Activated CD8-positive, alpha-beta T cell treated with anti-CD3 and anti-CD28 coated beads for 36 hours (primary cell): Measurements from ENCODE around the gene PDZRN4. TPM values are rescaled to one million over a fixed set of nuclear protein-coding genes. Genes with fewer than 3 reads are reported as not detected.
"Not testable (repeated sequence)": the region's sequence is repeated elsewhere in the genome, so short reads cannot be mapped to it uniquely, and the experiment has no call there.

ENCODE experiments used
- ATAC-seq: fragments of 200-7000 bp; cut with Tn5 transposase; one replicate; pipeline ENCODE4 v1.10.0; 2021; ENCODE audit warnings: mild to moderate bottlenecking, moderate library complexity
- CTCF ChIA-PET: fragments of 350-600 bp; sonication (Branson Sonifier 250); formaldehyde crosslinking; loops from one replicate; lab custom pipeline; 2021; ENCODE audit warnings: antibody characterized with exemption; lab: Charles Lee
- POLR2A ChIA-PET: fragments of 350-600 bp; sonication (Branson Sonifier 250); formaldehyde crosslinking; loops from one replicate; lab custom pipeline; 2021; ENCODE audit warnings: antibody characterized with exemption; lab: Charles Lee
- DNase-seq: peaks from one replicate; pipeline ENCODE4 v3.0.0-alpha.2; 2020
- H3K27ac Mint-ChIP-seq: one replicate; pipeline ENCODE4 v1.8.0; 2021; ENCODE audit warnings: mild to moderate bottlenecking, mixed read lengths
- H3K27me3 Mint-ChIP-seq: one replicate; pipeline ENCODE4 v1.8.0; 2021; ENCODE audit warnings: mixed read lengths
- H3K36me3 Mint-ChIP-seq: one replicate; pipeline ENCODE4 v1.8.0; 2021; ENCODE audit warnings: low read depth, mixed read lengths
- H3K4me1 Mint-ChIP-seq: one replicate; pipeline ENCODE4 v1.8.0; 2021; ENCODE audit warnings: low read depth, mixed read lengths
- H3K4me3 Mint-ChIP-seq: one replicate; pipeline ENCODE4 v1.8.0; 2021; ENCODE audit warnings: mild to moderate bottlenecking, moderate library complexity, mixed read lengths
- H3K9me3 Mint-ChIP-seq: one replicate; pipeline ENCODE4 v1.8.0; 2021; ENCODE audit warnings: mixed read lengths
- intact Hi-C: fragments of 100-400 bp; cut with micrococcal nuclease; formaldehyde crosslinking; loops from one replicate; pipeline ENCODE4 v1.10.0; 2022
- total RNA-seq, 2 experiments: library from RNA; stranded (reverse); gene quantifications; one replicate each; pipeline ENCODE4 v1.2.3, GENCODE V29; 2021
- TF ChIP-seq, protein P1 (sequence below): fragments of 200-600 bp; IDR thresholded peaks from one replicate; pipeline ENCODE4 v1.8.0; 2022; ENCODE audit warnings: antibody characterized with exemption, mild to moderate bottlenecking

Gene PDZRN4
- total RNA-seq, 2 experiments from 2014 or later, result not detected

DNA sequence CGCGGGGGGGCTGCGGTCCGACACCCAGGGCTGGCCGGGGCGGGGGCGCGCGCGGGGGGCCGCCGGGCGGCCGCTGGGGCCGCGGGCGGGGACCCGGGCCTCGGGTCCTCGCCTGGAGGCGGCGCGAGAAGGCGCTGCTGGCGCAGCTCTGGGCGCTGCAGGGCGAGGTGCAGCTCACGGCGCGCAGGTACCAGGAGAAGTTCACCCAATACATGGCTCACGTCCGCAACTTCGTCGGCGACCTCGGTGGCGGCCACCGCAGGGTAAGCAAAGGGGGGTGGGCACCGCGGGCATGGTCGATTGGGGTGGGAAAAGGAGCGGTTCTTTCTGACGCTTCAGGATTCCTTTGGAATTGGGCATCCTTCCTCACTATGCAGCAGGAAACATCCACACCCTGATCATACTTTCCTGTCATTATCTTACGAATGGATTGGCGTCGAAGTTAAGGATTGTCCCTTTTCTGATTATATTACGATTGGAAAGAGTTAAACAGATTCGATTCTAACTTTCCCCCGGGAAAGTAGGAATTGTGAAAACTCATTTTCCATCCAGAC lies 798 bp downstream of the PDZRN4 start:
- Mint-ChIP-seq H3K27me3 (peaks cover 34% of the 10 kb centered on the region), H3K4me1 (no peaks in the 10 kb centered on the region), H3K27ac (no peak overlapping the region), H3K9me3 (no peaks in the 10 kb centered on the region), H3K4me3 (no peak overlapping the region), H3K36me3 (no peaks in the 10 kb centered on the region)
- ChIA-PET CTCF (no interaction called here), POLR2A (no interaction called here)
- ATAC-seq (no peak), DNase-seq (no peak)
- TF ChIP-seq, protein P1, sequence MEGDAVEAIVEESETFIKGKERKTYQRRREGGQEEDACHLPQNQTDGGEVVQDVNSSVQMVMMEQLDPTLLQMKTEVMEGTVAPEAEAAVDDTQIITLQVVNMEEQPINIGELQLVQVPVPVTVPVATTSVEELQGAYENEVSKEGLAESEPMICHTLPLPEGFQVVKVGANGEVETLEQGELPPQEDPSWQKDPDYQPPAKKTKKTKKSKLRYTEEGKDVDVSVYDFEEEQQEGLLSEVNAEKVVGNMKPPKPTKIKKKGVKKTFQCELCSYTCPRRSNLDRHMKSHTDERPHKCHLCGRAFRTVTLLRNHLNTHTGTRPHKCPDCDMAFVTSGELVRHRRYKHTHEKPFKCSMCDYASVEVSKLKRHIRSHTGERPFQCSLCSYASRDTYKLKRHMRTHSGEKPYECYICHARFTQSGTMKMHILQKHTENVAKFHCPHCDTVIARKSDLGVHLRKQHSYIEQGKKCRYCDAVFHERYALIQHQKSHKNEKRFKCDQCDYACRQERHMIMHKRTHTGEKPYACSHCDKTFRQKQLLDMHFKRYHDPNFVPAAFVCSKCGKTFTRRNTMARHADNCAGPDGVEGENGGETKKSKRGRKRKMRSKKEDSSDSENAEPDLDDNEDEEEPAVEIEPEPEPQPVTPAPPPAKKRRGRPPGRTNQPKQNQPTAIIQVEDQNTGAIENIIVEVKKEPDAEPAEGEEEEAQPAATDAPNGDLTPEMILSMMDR, result no peak
- intact Hi-C loops, result no loop called here

DNA sequence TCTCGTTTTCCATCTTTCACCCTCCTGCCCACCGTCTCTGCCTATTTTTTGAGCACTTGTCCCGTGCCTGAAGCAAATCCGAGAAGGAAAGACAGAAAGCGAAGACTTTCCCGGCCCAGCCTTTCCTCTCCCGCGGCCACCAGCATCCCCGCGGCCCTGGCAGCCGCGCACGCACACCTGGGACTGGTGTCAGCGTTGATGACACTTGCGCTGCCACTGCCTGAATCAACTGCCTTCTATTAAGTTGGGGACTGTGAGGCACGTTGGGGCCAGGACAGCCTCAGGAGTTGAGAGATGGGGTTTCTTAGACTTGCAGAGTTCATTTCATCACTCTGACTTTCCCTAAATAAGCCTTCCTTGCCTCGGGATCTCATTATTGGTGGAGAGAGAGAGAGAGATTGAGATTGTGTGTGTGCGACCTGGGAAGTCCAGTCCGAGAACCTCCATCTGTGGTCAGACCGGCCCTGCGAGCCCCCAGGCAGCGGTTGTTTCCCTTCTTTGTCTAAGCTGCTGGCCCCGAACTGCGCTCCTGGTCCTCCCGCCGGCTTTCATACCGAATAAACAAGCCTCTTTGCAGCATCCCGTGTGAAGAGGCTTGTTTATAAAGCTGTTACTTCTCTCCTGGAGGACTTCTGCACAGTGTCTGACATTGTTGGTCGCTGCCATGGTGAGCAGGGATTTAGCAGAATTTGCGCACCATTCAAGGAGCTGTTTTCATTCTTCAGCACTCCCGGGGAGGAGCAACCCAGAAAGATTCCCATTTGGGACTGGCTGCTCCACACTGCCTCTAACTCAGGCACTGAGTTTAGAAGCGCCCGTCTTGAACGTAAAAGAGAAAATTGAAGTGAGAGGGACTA lies 1.5 kb downstream of the PDZRN4 start:
- ATAC-seq (no peak), DNase-seq (no peak)
- Mint-ChIP-seq H3K4me1 (no peaks in the 10 kb centered on the region), H3K9me3 (no peaks in the 10 kb centered on the region), H3K27ac (no peak overlapping the region), H3K27me3 (peaks cover 34% of the 10 kb centered on the region), H3K4me3 (no peak overlapping the region), H3K36me3 (no peaks in the 10 kb centered on the region)
- ChIA-PET CTCF (interaction anchor here (1.1 kb wide), 1 partner anchor 14 kb away, joined by 3 read pairs; no protein-coding TSS in a partner anchor), POLR2A (no interaction called here)
- intact Hi-C loops, result no loop called here
- TF ChIP-seq, protein P1, result no peak

DNA sequence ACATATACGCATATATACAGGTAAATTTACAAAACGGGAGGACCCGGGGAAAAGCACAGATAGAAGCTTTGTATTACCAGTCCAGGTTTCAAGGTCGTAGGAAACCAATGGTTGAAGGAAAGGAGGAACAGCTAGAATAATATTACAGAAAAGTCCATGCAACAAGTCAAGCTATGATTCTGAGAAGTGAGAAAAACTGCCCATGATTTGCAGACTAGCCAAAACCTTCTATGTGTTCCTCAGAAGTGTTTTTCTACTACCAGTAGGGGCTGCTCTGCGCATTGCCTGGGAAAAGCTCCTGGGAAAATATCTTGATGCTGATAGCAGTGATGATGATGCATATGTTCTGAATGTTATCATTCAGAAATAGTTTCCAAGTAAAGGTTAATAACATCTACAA lies 2.2 kb downstream of the PDZRN4 start:
- ChIA-PET CTCF (interaction anchor here (1.1 kb wide), 1 partner anchor 14 kb away, joined by 3 read pairs; no protein-coding TSS in a partner anchor), POLR2A (no interaction called here)
- no peak for ATAC-seq
- Mint-ChIP-seq H3K9me3 (no peaks in the 10 kb centered on the region), H3K4me3 (no peak overlapping the region), H3K36me3 (no peaks in the 10 kb centered on the region), H3K27ac (no peak overlapping the region), H3K27me3 (peaks cover 34% of the 10 kb centered on the region), H3K4me1 (no peaks in the 10 kb centered on the region)
- DNase-seq, result no peak
- intact Hi-C loops, result no loop called here
- TF ChIP-seq, protein P1, result no peak

DNA sequence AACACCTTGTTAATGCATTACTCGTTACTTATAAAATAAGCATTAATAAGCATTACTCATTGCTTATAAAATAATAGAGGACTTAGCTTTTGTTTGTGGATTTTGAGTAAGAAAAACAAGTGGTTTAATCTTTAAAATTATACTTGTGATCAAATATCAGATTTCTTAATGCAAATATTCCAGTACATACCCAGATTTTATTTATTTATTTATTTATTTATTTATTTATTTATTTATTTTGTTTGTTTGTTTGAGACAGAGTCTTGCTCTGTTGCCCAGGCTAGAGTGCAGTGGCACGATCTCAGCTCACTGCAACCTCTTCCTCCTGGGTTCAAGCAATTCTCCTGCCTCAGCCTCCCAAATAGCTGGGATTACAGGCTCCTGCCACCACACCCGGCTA lies 3.4 kb downstream of the PDZRN4 start:
- H3K9me3 Mint-ChIP-seq, DNase-seq, POLR2A ChIA-PET, H3K36me3 Mint-ChIP-seq, CTCF ChIA-PET, ATAC-seq, H3K27ac Mint-ChIP-seq, H3K4me3 Mint-ChIP-seq, intact Hi-C loops, H3K4me1 Mint-ChIP-seq: not testable (repeated sequence)
- H3K27me3 Mint-ChIP-seq, result peaks cover 32% of the 10 kb centered on the region

DNA sequence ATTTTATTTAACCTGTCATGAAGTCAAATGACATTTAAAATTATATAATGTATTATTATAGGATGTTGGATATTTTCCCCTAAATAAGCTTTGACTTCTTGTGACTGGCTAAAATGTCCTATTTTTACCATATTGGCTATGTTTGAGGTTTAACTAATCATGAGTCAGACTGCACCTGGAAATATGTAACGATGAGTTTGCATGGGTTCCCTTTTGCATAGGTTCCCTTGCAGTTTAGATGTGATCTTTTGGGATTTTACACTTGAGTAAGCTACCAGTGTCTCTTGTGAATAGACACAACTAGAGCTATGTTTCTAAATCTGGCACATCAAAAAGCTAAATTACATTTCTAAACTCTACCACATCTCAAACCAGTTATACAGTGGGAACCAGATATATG lies 5.2 kb downstream of the PDZRN4 start:
- Mint-ChIP-seq H3K36me3 (no peaks in the 10 kb centered on the region), H3K9me3 (no peaks in the 10 kb centered on the region), H3K4me1 (no peaks in the 10 kb centered on the region), H3K27me3 (peaks cover 18% of the 10 kb centered on the region), H3K4me3 (no peak overlapping the region), H3K27ac (no peak overlapping the region)
- intact Hi-C loops, result no loop called here
- POLR2A ChIA-PET, result no interaction called here
- ATAC-seq (no peak), DNase-seq (no peak)
- CTCF ChIA-PET, result no interaction called here
- TF ChIP-seq, protein P1, result no peak
